ENCODE results near the gene FAM149B1.

Gene FAM149B1

DNA sequence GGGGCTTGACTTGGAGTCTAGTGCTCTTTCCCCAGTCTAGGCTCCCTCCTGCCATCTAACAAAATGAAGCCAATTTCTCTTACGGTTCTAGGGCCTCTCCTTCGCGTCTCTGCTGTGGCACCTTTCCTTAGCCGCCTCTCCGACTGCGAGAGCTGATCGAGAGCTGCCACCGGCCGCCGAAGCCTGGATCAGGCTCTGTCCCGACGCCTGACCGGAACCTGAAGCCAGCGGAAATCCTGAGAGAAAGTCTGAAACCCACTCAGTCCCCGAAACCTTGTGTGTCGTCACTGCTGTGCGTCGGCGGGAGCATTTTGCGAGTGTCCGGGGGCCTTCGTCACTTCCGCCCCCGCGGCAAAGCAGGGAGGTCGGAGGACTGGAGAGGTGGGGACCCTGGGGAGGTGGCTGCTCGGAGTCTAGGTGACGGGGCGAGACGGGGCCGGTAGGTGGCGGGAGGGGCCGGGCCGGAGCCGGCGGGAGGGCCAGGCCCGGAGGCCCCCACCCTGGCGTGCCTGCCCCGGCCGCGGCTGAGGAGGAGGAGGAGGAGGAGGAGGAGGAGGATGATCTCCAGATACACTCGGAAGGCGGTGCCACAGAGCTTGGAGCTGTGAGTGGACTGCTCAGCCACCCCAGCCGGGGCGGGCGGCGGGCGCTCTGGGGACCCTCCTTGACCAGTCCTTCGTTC lies at the start of gene FAM149B1, which contains the start of gene ECD:
FAM149B1 (plus strand) TSS at position 337 of the 682 bp plus-strand sequence; CDS start at position 558, 221 bp downstream.
ECD (minus strand) TSS at position 226 of the 682 bp plus-strand sequence. CDS start 4,071 bp downstream, outside the sequence.
- no peaks in the 10 kb centered on the region for H3K27me3 ChIP-seq (ENCODE audit: control insufficient read depth, insufficient read depth, low read length)
- H3K4me3 ChIP-seq (ENCODE audit: low read depth, low read length), result peak within 1 kb of the TSS; percentile 84
- H3K4me1 ChIP-seq (ENCODE audit: control insufficient read depth, insufficient read depth, low read length), result no peaks in the 10 kb centered on the region
- H3K9ac ChIP-seq (ENCODE audit: low read length), result peak within 1 kb of the TSS; percentile 85
- no peaks in the 10 kb centered on the region for H3K9me3 ChIP-seq (ENCODE audit: control insufficient read depth, insufficient read depth, low read depth, low read length)
- peak within 1 kb of the TSS; percentile 43; the same call in 1 of the 2 replicates for H3K27ac ChIP-seq (ENCODE audit: low read depth, low read length)
- H3K36me3 ChIP-seq (ENCODE audit: control insufficient read depth, insufficient read depth, low read length), result peaks cover 11% of the 10 kb centered on the region

DNA sequence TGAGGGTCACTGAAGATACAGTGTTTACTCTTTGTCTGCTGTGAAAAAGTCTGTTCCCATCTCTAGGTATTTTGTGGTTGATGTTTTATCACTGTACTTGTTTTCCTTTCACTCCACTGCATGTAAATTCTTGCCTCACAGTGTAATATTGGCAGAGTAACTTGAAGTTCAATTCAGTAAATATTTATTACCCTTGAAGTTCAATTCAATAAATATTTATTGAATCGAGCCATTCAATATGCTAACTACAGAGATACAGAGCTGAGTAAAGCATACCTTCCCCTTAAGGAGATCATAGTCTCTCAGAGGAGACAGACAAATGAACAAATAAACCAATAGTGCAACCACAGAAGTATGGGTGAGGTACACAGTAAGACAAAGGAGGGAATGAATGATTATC lies 48.5 kb upstream of the FAM149B1 start:
- Histone ChIP-seq H3K4me3 (ENCODE audit: low read depth, low read length) (no peak overlapping the region), H3K27me3 (ENCODE audit: control insufficient read depth, insufficient read depth, low read length) (no peaks in the 10 kb centered on the region), H3K4me1 (ENCODE audit: control insufficient read depth, insufficient read depth, low read length) (peaks cover 4% of the 10 kb centered on the region; the same call in 1 of the 2 replicates), H3K36me3 (ENCODE audit: control insufficient read depth, insufficient read depth, low read length) (peaks cover 11% of the 10 kb centered on the region), H3K27ac (ENCODE audit: low read depth, low read length) (no peak overlapping the region), H3K9ac (ENCODE audit: low read length) (no peak overlapping the region), H3K9me3 (ENCODE audit: control insufficient read depth, insufficient read depth, low read depth, low read length) (no peaks in the 10 kb centered on the region)

DNA sequence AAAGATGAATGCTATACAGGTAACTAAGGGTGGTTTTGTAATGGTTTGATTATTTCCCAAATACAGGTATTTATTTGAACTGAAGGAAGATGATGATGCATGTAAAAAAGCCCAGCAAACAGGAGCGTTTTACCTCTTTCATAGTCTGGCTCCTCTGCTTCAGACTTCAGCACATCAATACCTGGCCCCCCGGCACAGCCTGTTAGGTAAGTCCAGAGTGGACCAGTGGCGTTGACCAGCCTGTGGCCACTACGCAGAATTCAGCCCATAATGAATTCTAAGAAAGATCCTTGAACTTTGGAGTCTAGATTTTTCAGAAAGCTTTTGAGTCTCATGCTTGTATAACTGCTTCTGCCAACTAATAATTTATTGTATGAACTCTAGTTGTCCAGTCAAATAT lies 48.0 kb upstream of the FAM149B1 start:
- Histone ChIP-seq H3K4me1 (ENCODE audit: control insufficient read depth, insufficient read depth, low read length) (peaks cover 4% of the 10 kb centered on the region; the same call in 1 of the 2 replicates), H3K27ac (ENCODE audit: low read depth, low read length) (no peak overlapping the region), H3K9ac (ENCODE audit: low read length) (no peak overlapping the region)

DNA sequence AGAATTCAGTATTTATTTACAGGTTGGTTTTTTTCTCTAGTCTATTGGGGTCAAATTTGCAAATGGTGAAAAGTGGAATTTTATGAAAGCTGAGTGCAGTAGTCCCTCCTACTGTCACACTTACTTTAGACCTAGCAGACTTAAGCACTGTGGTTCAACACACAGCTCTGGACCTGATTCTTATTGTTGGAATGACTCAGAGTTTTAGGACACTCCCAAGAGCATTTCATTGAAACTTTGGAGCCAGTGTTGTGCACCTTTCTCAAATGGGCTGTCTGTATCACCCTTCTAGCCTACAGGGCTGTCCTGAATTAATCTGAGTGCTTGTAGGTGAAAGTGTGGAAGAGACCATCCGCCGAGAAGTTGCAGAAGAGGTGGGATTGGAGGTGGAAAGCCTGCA lies 41.6 kb upstream of the FAM149B1 start:
- H3K4me1 ChIP-seq (ENCODE audit: control insufficient read depth, insufficient read depth, low read length), result no peaks in the 10 kb centered on the region
- H3K27me3 ChIP-seq (ENCODE audit: control insufficient read depth, insufficient read depth, low read length), result no peaks in the 10 kb centered on the region
- H3K9ac ChIP-seq (ENCODE audit: low read length), result no peak overlapping the region
- no peak overlapping the region for H3K27ac ChIP-seq (ENCODE audit: low read depth, low read length)
- no peaks in the 10 kb centered on the region for H3K9me3 ChIP-seq (ENCODE audit: control insufficient read depth, insufficient read depth, low read depth, low read length)
- H3K36me3 ChIP-seq (ENCODE audit: control insufficient read depth, insufficient read depth, low read length), result peaks cover 40% of the 10 kb centered on the region
- H3K4me3 ChIP-seq (ENCODE audit: low read depth, low read length), result no peak overlapping the region

More for the DNA sequence above, 48.0 kb upstream of the FAM149B1 start:
- Histone ChIP-seq H3K4me3 (ENCODE audit: low read depth, low read length) (no peak overlapping the region), H3K27me3 (ENCODE audit: control insufficient read depth, insufficient read depth, low read length) (no peaks in the 10 kb centered on the region), H3K36me3 (ENCODE audit: control insufficient read depth, insufficient read depth, low read length) (peaks cover 13% of the 10 kb centered on the region), H3K9me3 (ENCODE audit: control insufficient read depth, insufficient read depth, low read depth, low read length) (no peaks in the 10 kb centered on the region)

DNA sequence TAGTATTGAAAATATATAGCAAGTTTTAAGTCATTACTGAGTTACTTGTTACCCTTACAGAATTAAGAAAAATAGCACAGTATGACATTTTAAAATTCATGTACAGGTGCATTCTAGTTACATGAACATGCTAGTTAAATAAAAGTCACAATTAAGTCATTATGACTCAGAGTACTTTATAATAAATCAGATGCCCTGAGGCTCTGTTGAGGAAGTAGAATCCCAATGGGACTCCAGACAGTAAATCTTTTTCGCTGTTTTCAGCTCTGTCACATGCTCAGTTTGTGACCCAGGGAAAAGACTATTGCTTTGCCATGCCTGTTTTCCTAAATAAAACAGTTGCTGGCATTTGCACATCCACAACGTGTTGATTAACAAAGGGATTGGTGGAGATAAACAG lies 36.6 kb upstream of the FAM149B1 start:
- no peaks in the 10 kb centered on the region for H3K27me3 ChIP-seq (ENCODE audit: control insufficient read depth, insufficient read depth, low read length)
- no peak overlapping the region for H3K27ac ChIP-seq (ENCODE audit: low read depth, low read length)
- no peaks in the 10 kb centered on the region for H3K4me1 ChIP-seq (ENCODE audit: control insufficient read depth, insufficient read depth, low read length)
- H3K36me3 ChIP-seq (ENCODE audit: control insufficient read depth, insufficient read depth, low read length), result peaks cover 75% of the 10 kb centered on the region
- no peak overlapping the region for H3K9ac ChIP-seq (ENCODE audit: low read length)
- no peaks in the 10 kb centered on the region for H3K9me3 ChIP-seq (ENCODE audit: control insufficient read depth, insufficient read depth, low read depth, low read length)
- H3K4me3 ChIP-seq (ENCODE audit: low read depth, low read length), result no peak overlapping the region

DNA sequence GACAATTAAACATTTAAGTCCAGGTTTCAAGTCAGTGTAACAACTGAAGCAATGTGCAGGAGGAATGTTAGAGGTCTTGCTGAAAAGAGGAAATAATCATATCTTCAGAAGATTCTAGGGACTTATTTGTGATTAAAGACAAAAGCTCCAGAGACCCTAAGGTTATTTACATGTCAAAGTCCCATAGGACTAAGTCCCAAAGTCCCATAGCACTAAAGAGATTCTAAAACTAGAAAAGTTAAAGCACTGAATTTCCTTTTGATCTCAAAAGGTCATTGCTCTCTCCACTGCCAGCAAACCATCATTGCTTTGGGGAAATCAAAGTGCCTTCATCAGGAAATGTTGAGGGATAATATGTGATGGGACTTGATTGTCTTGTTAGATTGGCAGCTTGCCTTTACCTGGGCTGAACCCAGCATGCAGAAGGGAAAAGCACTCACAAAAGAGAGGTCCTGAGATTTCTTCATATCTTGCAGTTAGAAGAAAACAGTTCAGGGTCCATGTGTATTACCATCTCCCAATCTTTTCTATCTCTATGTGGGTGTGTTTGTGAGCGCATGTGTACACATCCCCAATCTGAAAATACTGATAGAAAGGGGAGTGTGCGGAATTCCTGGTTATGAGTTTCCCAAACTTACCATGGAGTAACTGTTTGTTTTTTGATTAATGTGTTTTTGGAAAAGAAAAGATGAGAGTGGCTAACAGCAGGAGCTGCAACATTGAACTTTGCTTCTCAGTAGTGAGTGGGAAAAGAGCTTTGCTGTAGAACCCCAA lies 35.8 kb upstream of the FAM149B1 start:
- no peaks in the 10 kb centered on the region for H3K4me1 ChIP-seq (ENCODE audit: control insufficient read depth, insufficient read depth, low read length)
- no peaks in the 10 kb centered on the region for H3K9me3 ChIP-seq (ENCODE audit: control insufficient read depth, insufficient read depth, low read depth, low read length)
- H3K27me3 ChIP-seq (ENCODE audit: control insufficient read depth, insufficient read depth, low read length), result no peaks in the 10 kb centered on the region
- H3K4me3 ChIP-seq (ENCODE audit: low read depth, low read length), result no peak overlapping the region
- peaks cover 74% of the 10 kb centered on the region for H3K36me3 ChIP-seq (ENCODE audit: control insufficient read depth, insufficient read depth, low read length)
- H3K27ac ChIP-seq (ENCODE audit: low read depth, low read length), result no peak overlapping the region
- H3K9ac ChIP-seq (ENCODE audit: low read length), result no peak overlapping the region

DNA sequence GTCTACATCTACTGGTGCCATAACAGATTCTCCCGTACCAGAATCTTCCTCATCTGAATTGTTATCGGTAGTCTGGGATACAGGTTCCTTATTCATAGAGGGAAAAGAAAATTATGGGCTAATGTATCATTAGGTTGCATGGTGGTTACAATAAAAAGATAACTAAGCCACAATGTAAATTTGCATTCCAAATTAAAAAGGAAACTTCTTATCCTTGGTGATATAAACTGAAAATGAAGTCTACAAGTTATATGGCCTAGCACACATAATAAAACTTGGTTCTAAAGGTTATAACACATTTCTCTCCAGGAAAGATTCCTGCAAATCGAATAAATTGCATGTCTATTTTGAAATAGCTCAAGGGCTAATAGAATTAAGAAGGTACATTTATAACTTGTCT lies 33.2 kb upstream of the FAM149B1 start:
- Histone ChIP-seq H3K27ac (ENCODE audit: low read depth, low read length) (no peak overlapping the region), H3K9ac (ENCODE audit: low read length) (no peak overlapping the region), H3K27me3 (ENCODE audit: control insufficient read depth, insufficient read depth, low read length) (no peaks in the 10 kb centered on the region), H3K4me1 (ENCODE audit: control insufficient read depth, insufficient read depth, low read length) (no peaks in the 10 kb centered on the region), H3K36me3 (ENCODE audit: control insufficient read depth, insufficient read depth, low read length) (peaks cover 82% of the 10 kb centered on the region), H3K4me3 (ENCODE audit: low read depth, low read length) (no peak overlapping the region), H3K9me3 (ENCODE audit: control insufficient read depth, insufficient read depth, low read depth, low read length) (no peaks in the 10 kb centered on the region)

DNA sequence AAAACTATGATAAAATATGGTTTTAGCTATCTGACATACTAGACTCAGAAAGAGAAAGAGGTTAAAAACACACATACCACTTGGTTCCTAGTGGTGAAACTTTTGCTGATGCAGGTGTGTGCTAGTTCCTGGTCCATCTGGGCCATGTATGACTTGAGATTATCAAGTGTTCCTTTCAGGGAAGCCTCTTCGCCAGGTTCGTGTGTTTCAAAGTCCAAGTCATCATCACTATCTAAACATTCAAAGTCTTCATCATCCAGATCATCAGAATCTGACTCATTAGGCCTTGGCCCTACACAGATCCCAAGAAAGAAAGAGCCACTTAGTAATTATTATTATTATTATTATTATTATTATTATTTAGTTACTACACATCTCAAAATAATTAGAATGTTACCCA lies 31.3 kb upstream of the FAM149B1 start:
- Histone ChIP-seq H3K4me1 (ENCODE audit: control insufficient read depth, insufficient read depth, low read length) (no peaks in the 10 kb centered on the region), H3K27me3 (ENCODE audit: control insufficient read depth, insufficient read depth, low read length) (no peaks in the 10 kb centered on the region), H3K36me3 (ENCODE audit: control insufficient read depth, insufficient read depth, low read length) (peaks cover 79% of the 10 kb centered on the region), H3K9ac (ENCODE audit: low read length) (no peak overlapping the region), H3K9me3 (ENCODE audit: control insufficient read depth, insufficient read depth, low read depth, low read length) (no peaks in the 10 kb centered on the region), H3K27ac (ENCODE audit: low read depth, low read length) (no peak overlapping the region), H3K4me3 (ENCODE audit: low read depth, low read length) (no peak overlapping the region)

DNA sequence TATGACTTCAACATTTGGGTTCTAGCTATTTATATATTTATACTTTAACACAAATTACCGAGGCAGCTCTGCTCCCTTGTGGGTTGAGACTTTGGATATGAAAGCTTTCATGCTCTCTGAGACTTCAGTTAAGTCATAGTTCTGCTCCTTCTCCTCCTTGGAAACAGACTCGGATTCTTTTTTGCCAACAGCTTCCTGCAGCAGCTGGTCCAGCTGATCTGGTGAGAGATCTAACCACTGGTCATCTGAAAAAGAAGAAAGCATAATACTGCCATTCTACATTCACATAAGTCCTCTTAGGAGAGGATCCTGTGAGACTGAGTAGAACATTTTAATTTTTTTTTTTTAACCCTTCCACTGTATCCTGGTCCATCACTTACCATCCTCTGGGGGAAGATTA lies 28.7 kb upstream of the FAM149B1 start:
- peaks cover 80% of the 10 kb centered on the region for H3K36me3 ChIP-seq (ENCODE audit: control insufficient read depth, insufficient read depth, low read length)
- no peaks in the 10 kb centered on the region for H3K9me3 ChIP-seq (ENCODE audit: control insufficient read depth, insufficient read depth, low read depth, low read length)
- H3K4me3 ChIP-seq (ENCODE audit: low read depth, low read length), result no peak overlapping the region
- H3K27me3 ChIP-seq (ENCODE audit: control insufficient read depth, insufficient read depth, low read length), result no peaks in the 10 kb centered on the region
- no peak overlapping the region for H3K27ac ChIP-seq (ENCODE audit: low read depth, low read length)
- H3K9ac ChIP-seq (ENCODE audit: low read length), result no peak overlapping the region
- no peaks in the 10 kb centered on the region for H3K4me1 ChIP-seq (ENCODE audit: control insufficient read depth, insufficient read depth, low read length)

DNA sequence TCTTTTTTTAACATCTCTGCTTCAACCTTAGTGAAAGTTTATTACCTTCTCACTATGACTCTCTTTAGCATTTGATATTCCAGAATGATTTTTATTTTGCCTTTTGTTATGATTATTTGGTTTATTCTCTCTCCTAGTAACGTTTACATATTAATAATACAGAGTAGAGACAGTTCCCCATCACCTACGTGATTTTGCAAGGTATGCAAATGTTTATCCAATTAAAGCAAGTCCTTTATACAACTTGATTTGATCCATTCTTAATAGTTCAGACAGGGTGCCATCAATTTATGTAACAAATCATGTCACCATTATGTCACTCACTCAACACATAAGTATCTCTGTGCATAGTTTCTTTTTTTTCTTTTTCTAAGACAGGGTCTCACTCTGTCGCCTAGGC lies 26.3 kb upstream of the FAM149B1 start:
- Histone ChIP-seq H3K9me3 (ENCODE audit: control insufficient read depth, insufficient read depth, low read depth, low read length) (no peaks in the 10 kb centered on the region), H3K4me3 (ENCODE audit: low read depth, low read length) (no peak overlapping the region), H3K27ac (ENCODE audit: low read depth, low read length) (no peak overlapping the region), H3K36me3 (ENCODE audit: control insufficient read depth, insufficient read depth, low read length) (peaks cover 79% of the 10 kb centered on the region), H3K4me1 (ENCODE audit: control insufficient read depth, insufficient read depth, low read length) (no peaks in the 10 kb centered on the region), H3K27me3 (ENCODE audit: control insufficient read depth, insufficient read depth, low read length) (no peaks in the 10 kb centered on the region), H3K9ac (ENCODE audit: low read length) (no peak overlapping the region)

Data from HUES6 (cell line).